ENCODE measurements around the gene MAT2A.
A peak's percentile ranks its signal among the peaks of the same experiment; 100 is the strongest.

Gene MAT2A

GRCh38 chr2:85580206-85580605, 41.2 kb downstream of the MAT2A start:
- no peak for DNase-seq

GRCh38 chr2:85582492-85582891, 43.5 kb downstream of the MAT2A start:
- DNase-seq = no peak

GRCh38 chr2:85583667-85584353, 44.8 kb downstream of the MAT2A start:
- DNase-seq = no peak

- no peak for DNase-seq
Observed at GRCh38 chr2:85584354-85584856, 45.4 kb downstream of the MAT2A start, which contains the start of gene VAMP5. Gene VAMP5 (plus strand): TSS chr2:85584431. CDS start chr2:85584491, 60 bp downstream.

- peak; percentile 92 for DNase-seq
Observed at GRCh38 chr2:85584857-85585780, 46.2 kb downstream of the MAT2A start.

GRCh38 chr2:85585781-85586105, 46.8 kb downstream of the MAT2A start:
- peak; percentile 32 for DNase-seq

- DNase-seq = no peak
Observed at GRCh38 chr2:85588236-85588635, 49.3 kb downstream of the MAT2A start.

- DNase-seq = no peak
Observed at GRCh38 chr2:85588645-85589044, 49.7 kb downstream of the MAT2A start.

GRCh38 chr2:85589181-85589580, 50.2 kb downstream of the MAT2A start:
- DNase-seq = no peak

GRCh38 chr2:85589982-85590791, 51.2 kb downstream of the MAT2A start:
- DNase-seq = peak; percentile 97

GRCh38 chr2:85590950-85591349, 52.0 kb downstream of the MAT2A start:
- DNase-seq = peak; percentile 46

- DNase-seq = no peak
Observed at GRCh38 chr2:85591563-85591962, 52.6 kb downstream of the MAT2A start.

GRCh38 chr2:85592299-85592698, 53.3 kb downstream of the MAT2A start:
- DNase-seq = peak; percentile 87

- DNase-seq = peak; percentile 42
Observed at GRCh38 chr2:85593023-85593422, 54.1 kb downstream of the MAT2A start.
